H9 (cell line): ENCODE results near the gene PPP3CB. TPM values are rescaled to one million over a fixed set of nuclear protein-coding genes. Genes with fewer than 3 reads are reported as not detected.

Experiments used
- DNase-seq: peaks from one replicate; pipeline ENCODE4 v3.0.0-alpha.2; 2017
- H2AFZ ChIP-seq: one replicate; pipeline ENCODE4 v1.6.1; 2013; ENCODE audit warnings: mild to moderate bottlenecking, low read length, control low read depth, moderate library complexity
- H2AK5ac ChIP-seq: 2 replicates; pipeline ENCODE4 v1.6.1; 2013; ENCODE audit warnings: low read length, control low read depth, mixed read lengths; ENCODE audit not compliant: insufficient read length
- H2BK120ac ChIP-seq: one replicate; pipeline ENCODE4 v1.6.1; 2013; ENCODE audit warnings: low read depth, mild to moderate bottlenecking, low read length, control low read depth, inconsistent platforms; ENCODE audit not compliant: poor library complexity, severe bottlenecking
- H2BK12ac ChIP-seq: 2 replicates; pipeline ENCODE4 v1.6.1; 2013; ENCODE audit warnings: low read length, control low read depth, mixed read lengths, low read depth; ENCODE audit not compliant: insufficient read length
- H2BK15ac ChIP-seq: 2 replicates; pipeline ENCODE4 v1.6.1; 2013; ENCODE audit warnings: low read depth, low read length, control low read depth
- H2BK20ac ChIP-seq: one replicate; pipeline ENCODE4 v1.6.1; 2013; ENCODE audit warnings: low read depth, mild to moderate bottlenecking, low read length, control low read depth, inconsistent platforms; ENCODE audit not compliant: poor library complexity, severe bottlenecking
- H2BK5ac ChIP-seq: 2 replicates; pipeline ENCODE4 v1.6.1; 2013; ENCODE audit warnings: low read length, control low read depth, mixed read lengths; ENCODE audit not compliant: insufficient read length
- H3K14ac ChIP-seq: 2 replicates; pipeline ENCODE4 v1.6.1; 2013; ENCODE audit warnings: low read length, control low read depth; ENCODE audit not compliant: insufficient read depth
- H3K18ac ChIP-seq: 2 replicates; pipeline ENCODE4 v1.6.1; 2013; ENCODE audit warnings: low read depth, mild to moderate bottlenecking, mixed read lengths, low read length, control low read depth; ENCODE audit not compliant: insufficient read length
- H3K23ac ChIP-seq: 2 replicates; pipeline ENCODE4 v1.6.1; 2013; ENCODE audit warnings: low read length, control low read depth, mixed read lengths, low read depth; ENCODE audit not compliant: insufficient read length
- H3K23me2 ChIP-seq: 2 replicates; pipeline ENCODE4 v1.6.1; 2013; ENCODE audit warnings: low read depth, mild to moderate bottlenecking, mixed read lengths, low read length, control low read depth; ENCODE audit not compliant: insufficient read length, poor library complexity, severe bottlenecking
- H3K27ac ChIP-seq: 2 replicates; pipeline ENCODE4 v1.5.1; 2013; ENCODE audit warnings: low read length, control low read depth, mixed read lengths, low read depth; ENCODE audit not compliant: insufficient read length
- H3K27me3 ChIP-seq: 2 replicates; pipeline ENCODE4 v1.6.1; 2013; ENCODE audit warnings: low read length, control low read depth, inconsistent platforms; ENCODE audit not compliant: insufficient read depth
- H3K4ac ChIP-seq: 2 replicates; pipeline ENCODE4 v1.6.1; 2013; ENCODE audit warnings: low read depth, mild to moderate bottlenecking, control low read depth, inconsistent platforms, low read length, moderate library complexity
- H3K4me1 ChIP-seq: 2 replicates; pipeline ENCODE4 v1.6.1; 2013; ENCODE audit warnings: low read length, control low read depth, inconsistent platforms; ENCODE audit not compliant: insufficient read depth
- H3K4me2 ChIP-seq: 2 replicates; pipeline ENCODE4 v1.6.1; 2013; ENCODE audit warnings: low read length, control low read depth, mixed read lengths; ENCODE audit not compliant: insufficient read length, insufficient read depth
- H3K56ac ChIP-seq: 2 replicates; pipeline ENCODE4 v1.6.1; 2013; ENCODE audit warnings: low read depth, mild to moderate bottlenecking, mixed read lengths, low read length, control low read depth; ENCODE audit not compliant: insufficient read length
- H3K79me1 ChIP-seq: 2 replicates; pipeline ENCODE4 v1.6.1; 2013; ENCODE audit warnings: low read depth, mild to moderate bottlenecking, moderate library complexity, low read length, control low read depth, inconsistent platforms; ENCODE audit not compliant: insufficient read depth, poor library complexity, severe bottlenecking
- H3K79me2 ChIP-seq: 2 replicates; pipeline ENCODE4 v1.6.1; 2013; ENCODE audit warnings: low read length, control low read depth, inconsistent platforms; ENCODE audit not compliant: insufficient read depth
- H3K9ac ChIP-seq: 2 replicates; pipeline ENCODE4 v1.6.1; 2013; ENCODE audit warnings: low read length, control low read depth, mixed read lengths; ENCODE audit not compliant: insufficient read length; ENCODE audit errors: extremely low read depth
- H3K9me3 ChIP-seq: one replicate; pipeline ENCODE4 v1.6.1; 2013; ENCODE audit warnings: low read depth, low read length, inconsistent platforms; ENCODE audit not compliant: control insufficient read depth
- H3T11ph ChIP-seq: one replicate; pipeline ENCODE4 v1.6.1; 2013; ENCODE audit warnings: mild to moderate bottlenecking, low read length, control low read depth, inconsistent platforms
- H4K20me1 ChIP-seq: one replicate; pipeline ENCODE4 v1.6.1; 2013; ENCODE audit not compliant: control insufficient read depth, insufficient read length, insufficient read depth
- H4K5ac ChIP-seq: 2 replicates; pipeline ENCODE4 v1.6.1; 2013; ENCODE audit warnings: low read depth, mild to moderate bottlenecking, mixed read lengths, low read length, control low read depth; ENCODE audit not compliant: insufficient read length
- H4K8ac ChIP-seq: replicated peaks from 2 replicates; pipeline ENCODE4 v1.6.1; 2013; ENCODE audit warnings: low read length, control low read depth, mixed read lengths, low read depth; ENCODE audit not compliant: insufficient read length
- H4K91ac ChIP-seq: 2 replicates; pipeline ENCODE4 v1.6.1; 2013; ENCODE audit warnings: low read depth, mild to moderate bottlenecking, moderate library complexity, mixed read lengths, low read length, control low read depth; ENCODE audit not compliant: insufficient read length
- H3K27ac Mint-ChIP-seq, 3 experiments: 2 replicates in 2 of 3; 3 replicates in 1 of 3; pipeline ENCODE4 v1.8.0; 2020 to 2021; ENCODE audit warnings: mixed read lengths in 3 of 3, mild to moderate bottlenecking in 1 of 3, moderate library complexity in 1 of 3
- H3K27me3 Mint-ChIP-seq: 2 replicates; pipeline ENCODE4 v1.8.0; 2021; ENCODE audit warnings: low read depth, mild to moderate bottlenecking, moderate library complexity, mixed read lengths
- H3K36me3 Mint-ChIP-seq, 3 experiments: 2 replicates in 2 of 3; 3 replicates in 1 of 3; pipeline ENCODE4 v1.8.0; 2020 to 2021; ENCODE audit warnings: low read depth in 3 of 3, mixed read lengths in 3 of 3; ENCODE audit not compliant: insufficient read depth in 1 of 3
- H3K4me1 Mint-ChIP-seq, 2 experiments: 2 replicates each; pipeline ENCODE4 v1.8.0; 2020; ENCODE audit warnings: mixed read lengths in 2 of 2
- H3K4me3 Mint-ChIP-seq, 2 experiments: 2 replicates in 1 of 2; 3 replicates in 1 of 2; pipeline ENCODE4 v1.8.0; 2020 to 2021; ENCODE audit warnings: mild to moderate bottlenecking in 2 of 2, mixed read lengths in 2 of 2, moderate library complexity in 1 of 2
- H3K9me3 Mint-ChIP-seq, 2 experiments: 2 replicates in 1 of 2; 3 replicates in 1 of 2; pipeline ENCODE4 v1.8.0; 2020; ENCODE audit warnings: mild to moderate bottlenecking in 2 of 2, mixed read lengths in 2 of 2, moderate library complexity in 1 of 2
- total RNA-seq: library from RNA; stranded (reverse); gene quantifications from 2 replicates; pipeline ENCODE4 v1.2.1, GENCODE V29; 2021
- TF ChIP-seq, protein P1 (sequence below): fragments of 200-600 bp; sonication (generic); conservative IDR thresholded peaks from 3 replicates; pipeline ENCODE4 v1.8.0; 2021; ENCODE audit warnings: antibody characterized with exemption, mild to moderate bottlenecking

PPP3CB gene
- total RNA-seq, 1 experiment from 2014 or later, result 37.3 TPM

DNA sequence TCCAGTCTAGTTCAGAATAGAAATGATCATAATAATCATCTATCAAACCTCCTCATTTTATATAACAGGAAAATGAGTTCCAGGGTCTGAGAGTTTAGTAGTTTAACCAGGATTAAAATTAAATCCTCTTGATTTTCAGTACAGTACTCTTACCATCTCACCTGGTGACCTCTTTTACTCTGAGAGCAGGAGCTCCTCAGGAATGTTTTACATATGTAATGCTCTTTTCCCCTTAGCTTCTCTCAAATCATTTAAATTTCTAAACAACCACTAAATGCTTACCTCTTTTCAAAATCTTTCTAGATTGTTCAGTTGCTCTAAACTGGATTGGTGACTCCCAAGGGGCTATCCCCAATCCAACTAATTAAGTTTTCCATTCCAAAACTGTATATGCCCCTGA is 10.2 kb upstream of the PPP3CB start:
- peak overlapping the region; percentile 5 to 99 (median 81); a peak in 6 of 7 replicates for H3K27ac Mint-ChIP-seq
- no peak overlapping the region for H3K4ac ChIP-seq
- no peak overlapping the region for H2BK20ac ChIP-seq
- no peak overlapping the region for H3K9ac ChIP-seq
- H2BK15ac ChIP-seq, result no peak overlapping the region
- no peak overlapping the region for H2BK5ac ChIP-seq
- no peak overlapping the region for H3K4me2 ChIP-seq
- no peaks in the 10 kb centered on the region for H3K27me3 Mint-ChIP-seq
- H4K20me1 ChIP-seq, result no peaks in the 10 kb centered on the region
- H3K36me3 Mint-ChIP-seq, result peaks cover 9 to 20% (median 15%) of the 10 kb centered on the region in 3 experiments; a peak in 6 of 7 replicates
- H3T11ph ChIP-seq, result no peak overlapping the region
- TF ChIP-seq, protein P1, sequence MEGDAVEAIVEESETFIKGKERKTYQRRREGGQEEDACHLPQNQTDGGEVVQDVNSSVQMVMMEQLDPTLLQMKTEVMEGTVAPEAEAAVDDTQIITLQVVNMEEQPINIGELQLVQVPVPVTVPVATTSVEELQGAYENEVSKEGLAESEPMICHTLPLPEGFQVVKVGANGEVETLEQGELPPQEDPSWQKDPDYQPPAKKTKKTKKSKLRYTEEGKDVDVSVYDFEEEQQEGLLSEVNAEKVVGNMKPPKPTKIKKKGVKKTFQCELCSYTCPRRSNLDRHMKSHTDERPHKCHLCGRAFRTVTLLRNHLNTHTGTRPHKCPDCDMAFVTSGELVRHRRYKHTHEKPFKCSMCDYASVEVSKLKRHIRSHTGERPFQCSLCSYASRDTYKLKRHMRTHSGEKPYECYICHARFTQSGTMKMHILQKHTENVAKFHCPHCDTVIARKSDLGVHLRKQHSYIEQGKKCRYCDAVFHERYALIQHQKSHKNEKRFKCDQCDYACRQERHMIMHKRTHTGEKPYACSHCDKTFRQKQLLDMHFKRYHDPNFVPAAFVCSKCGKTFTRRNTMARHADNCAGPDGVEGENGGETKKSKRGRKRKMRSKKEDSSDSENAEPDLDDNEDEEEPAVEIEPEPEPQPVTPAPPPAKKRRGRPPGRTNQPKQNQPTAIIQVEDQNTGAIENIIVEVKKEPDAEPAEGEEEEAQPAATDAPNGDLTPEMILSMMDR, result no peak
- H3K27me3 ChIP-seq, result no peaks in the 10 kb centered on the region
- H4K91ac ChIP-seq, result no peak overlapping the region
- no peaks in the 10 kb centered on the region for H3K79me2 ChIP-seq
- H3K23ac ChIP-seq, result no peak overlapping the region
- H3K79me1 ChIP-seq, result no peaks in the 10 kb centered on the region
- H3K23me2 ChIP-seq, result no peaks in the 10 kb centered on the region
- no peak for DNase-seq
- no peaks in the 10 kb centered on the region for H3K9me3 Mint-ChIP-seq
- no peak overlapping the region for H4K8ac ChIP-seq
- no peak overlapping the region for H2AK5ac ChIP-seq
- H3K14ac ChIP-seq, result no peak overlapping the region
- H2AFZ ChIP-seq, result no peak overlapping the region
- H3K18ac ChIP-seq, result no peak overlapping the region
- H3K9me3 ChIP-seq, result no peaks in the 10 kb centered on the region
- H2BK12ac ChIP-seq, result no peak overlapping the region
- no peaks in the 10 kb centered on the region; the same call in 1 of the 2 replicates for H3K4me1 ChIP-seq
- H4K5ac ChIP-seq, result no peak overlapping the region
- H3K56ac ChIP-seq, result no peak overlapping the region
- no peak overlapping the region for H3K27ac ChIP-seq
- peaks cover 21 to 22% of the 10 kb centered on the region in 2 experiments for H3K4me1 Mint-ChIP-seq
- no peak overlapping the region for H2BK120ac ChIP-seq
- peak overlapping the region; percentile 2 to 28; a peak in 1 of 5 replicates for H3K4me3 Mint-ChIP-seq
